Jurkat, Clone E6-1 (cell line): Measurements from ENCODE around the gene FMNL1. TPM values are rescaled to one million over a fixed set of nuclear protein-coding genes. Genes with fewer than 3 reads are reported as not detected.
"Not testable (repeated sequence)": the region's sequence is repeated elsewhere in the genome, so short reads cannot be mapped to it uniquely, and the experiment has no call there.

Experiments used
- DNase-seq: peaks from one replicate; pipeline ENCODE4 v3.0.0-alpha.2; 2011; ENCODE audit warnings: low read depth, low spot score
- H3K4me3 ChIP-seq: 2 replicates; pipeline ENCODE4 v1.5.1; 2011; ENCODE audit warnings: mild to moderate bottlenecking, low read length, control low read depth, moderate library complexity
- polyA plus RNA-seq: library from polyadenylated mRNA; unstranded; fragments of >200 nt; gene quantifications from one replicate; pipeline ENCODE4 v1.2.1, GENCODE V29; 2012; ENCODE audit warnings: missing spikeins; ENCODE audit not compliant: insufficient read length, insufficient read depth

The FMNL1 gene
- polyA plus RNA-seq: 276 TPM

GRCh38 chr17:45221081-45222013 lies at the start of gene FMNL1:
FMNL1 (plus strand) TSS chr17:45221885; CDS start chr17:45222125, 240 bp downstream.
- no peak for DNase-seq

GRCh38 chr17:45172232-45172540 lies 49.5 kb upstream of the FMNL1 start:
- DNase-seq: no peak
- peak overlapping the region; percentile 67 for H3K4me3 ChIP-seq

More at GRCh38 chr17:45221081-45222013, at the start of gene FMNL1:
- peak within 1 kb of the TSS; percentile 81 for H3K4me3 ChIP-seq

GRCh38 chr17:45172541-45173286 lies 49.0 kb upstream of the FMNL1 start:
- peak overlapping the region; percentile 67 for H3K4me3 ChIP-seq
- DNase-seq: peak; percentile 96

- H3K4me3 ChIP-seq: no peak overlapping the region
- DNase-seq: no peak
Measured at GRCh38 chr17:45175759-45176115, 45.9 kb upstream of the FMNL1 start.

GRCh38 chr17:45177563-45177962 lies 44.1 kb upstream of the FMNL1 start:
- DNase-seq: no peak
- H3K4me3 ChIP-seq: no peak overlapping the region

- no peak overlapping the region for H3K4me3 ChIP-seq
- DNase-seq: no peak
Measured at GRCh38 chr17:45184144-45184543, 37.5 kb upstream of the FMNL1 start.

GRCh38 chr17:45186801-45187354 lies 34.8 kb upstream of the FMNL1 start:
- H3K4me3 ChIP-seq: no peak overlapping the region
- no peak for DNase-seq

- H3K4me3 ChIP-seq: no peak overlapping the region
- no peak for DNase-seq
Measured at GRCh38 chr17:45189009-45189408, 32.7 kb upstream of the FMNL1 start.

- no peak overlapping the region for H3K4me3 ChIP-seq
- DNase-seq: no peak
Measured at GRCh38 chr17:45190503-45191255, 31.0 kb upstream of the FMNL1 start.

- DNase-seq: no peak
- H3K4me3 ChIP-seq: no peak overlapping the region
Measured at GRCh38 chr17:45195424-45195823, 26.3 kb upstream of the FMNL1 start.

- H3K4me3 ChIP-seq: no peak overlapping the region
- DNase-seq: no peak
Measured at GRCh38 chr17:45197108-45197507, 24.6 kb upstream of the FMNL1 start.

- H3K4me3 ChIP-seq: no peak overlapping the region
- peak; percentile 39 for DNase-seq
Measured at GRCh38 chr17:45197555-45198334, 23.9 kb upstream of the FMNL1 start.

GRCh38 chr17:45200701-45201100 lies 21.0 kb upstream of the FMNL1 start:
- no peak overlapping the region for H3K4me3 ChIP-seq
- no peak for DNase-seq

- no peak for DNase-seq
- H3K4me3 ChIP-seq: no peak overlapping the region
Measured at GRCh38 chr17:45201457-45201856, 20.2 kb upstream of the FMNL1 start.

GRCh38 chr17:45201880-45202279 lies 19.8 kb upstream of the FMNL1 start:
- not testable (repeated sequence) for H3K4me3 ChIP-seq, DNase-seq

- no peak overlapping the region for H3K4me3 ChIP-seq
- DNase-seq: peak; percentile 69
Measured at GRCh38 chr17:45218895-45219661, 2.6 kb upstream of the FMNL1 start.

GRCh38 chr17:45220079-45220478 lies 1.6 kb upstream of the FMNL1 start:
- H3K4me3 ChIP-seq: no peak overlapping the region
- DNase-seq: no peak

- H3K4me3 ChIP-seq: peak overlapping the region; percentile 81
- no peak for DNase-seq
Measured at GRCh38 chr17:45222014-45222288, 266 bp downstream of the FMNL1 start.
